Stimulated activated effector memory CD8-positive, alpha-beta T cell treated with anti-CD3 and anti-CD28 coated beads, Interleukin-12 subunit alpha, Interleukin-12 subunit beta, amount 100 ng/mL, for 72 hours (primary cell): Measurements from ENCODE around the gene ABHD16B.
"Not testable (repeated sequence)": the region's sequence is repeated elsewhere in the genome, so short reads cannot be mapped to it uniquely, and the experiment has no call there.

ENCODE experiments used
- ATAC-seq: fragments of 150-1000 bp; cut with Tn5 transposase; 2 replicates; pipeline ENCODE4 v1.10.0; 2021
- DNase-seq, 2 donors: peaks; one replicate each; pipeline ENCODE4 v3.0.0; 2021 to 2022; ENCODE audit warnings: low spot score in 2 of 2
- H3K27ac Mint-ChIP-seq: one replicate; pipeline ENCODE4 v1.8.0; 2022; ENCODE audit warnings: mild to moderate bottlenecking, mixed read lengths
- H3K36me3 Mint-ChIP-seq: one replicate; pipeline ENCODE4 v1.8.0; 2022; ENCODE audit warnings: mild to moderate bottlenecking, mixed read lengths
- H3K4me1 Mint-ChIP-seq: one replicate; pipeline ENCODE4 v1.8.0; 2022; ENCODE audit warnings: mixed read lengths
- H3K4me3 Mint-ChIP-seq: one replicate; pipeline ENCODE4 v1.8.0; 2022; ENCODE audit warnings: mild to moderate bottlenecking, mixed read lengths
- H3K9me3 Mint-ChIP-seq: one replicate; pipeline ENCODE4 v1.8.0; 2022; ENCODE audit warnings: mixed read lengths

Gene ABHD16B

DNA sequence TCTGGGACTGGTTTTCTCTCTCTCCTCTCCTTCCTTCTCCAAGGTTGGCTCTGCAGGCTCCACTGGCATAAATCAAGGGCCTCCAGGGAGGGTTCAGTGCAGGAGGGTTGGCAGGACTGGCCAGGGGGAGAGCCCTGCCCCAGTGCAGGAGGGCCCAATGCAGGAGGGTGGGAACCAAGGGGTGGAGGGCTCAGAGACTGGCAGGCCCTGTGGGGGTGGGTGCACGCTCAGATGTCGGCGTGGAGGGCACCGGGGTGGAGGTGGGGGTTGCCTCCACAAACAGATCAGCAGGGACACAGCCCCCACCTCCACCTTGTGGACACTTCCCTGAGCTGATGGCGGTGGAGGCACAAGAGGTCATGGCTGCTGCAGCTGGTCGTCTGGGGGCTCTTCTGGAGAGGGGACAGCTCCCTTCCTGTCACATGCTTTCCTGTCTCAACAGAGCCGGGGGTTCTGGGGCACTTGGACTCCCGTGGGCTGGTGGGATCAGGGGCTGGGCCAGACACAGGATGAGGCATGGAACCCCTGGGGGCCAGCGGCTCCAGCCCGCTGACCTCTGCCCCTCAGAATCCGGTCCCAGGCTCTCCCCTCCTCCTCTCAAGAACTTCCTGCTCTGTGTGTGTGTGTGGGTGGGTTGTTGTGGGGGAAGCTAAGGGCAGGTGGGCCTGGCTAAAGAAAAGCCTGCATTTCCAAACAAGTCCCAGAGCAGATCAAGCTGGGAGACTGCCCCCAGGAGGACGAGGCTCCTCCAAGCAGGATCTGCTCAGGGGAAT, 2.7 kb upstream of the ABHD16B start:
- Mint-ChIP-seq H3K36me3 (peaks cover 31% of the 10 kb centered on the region), H3K9me3 (no peaks in the 10 kb centered on the region), H3K27ac (peak overlapping the region; percentile 76), H3K4me3 (peak overlapping the region; percentile 18), H3K4me1 (peaks cover 37% of the 10 kb centered on the region)
- DNase-seq (no peak), ATAC-seq (no peak)

DNA sequence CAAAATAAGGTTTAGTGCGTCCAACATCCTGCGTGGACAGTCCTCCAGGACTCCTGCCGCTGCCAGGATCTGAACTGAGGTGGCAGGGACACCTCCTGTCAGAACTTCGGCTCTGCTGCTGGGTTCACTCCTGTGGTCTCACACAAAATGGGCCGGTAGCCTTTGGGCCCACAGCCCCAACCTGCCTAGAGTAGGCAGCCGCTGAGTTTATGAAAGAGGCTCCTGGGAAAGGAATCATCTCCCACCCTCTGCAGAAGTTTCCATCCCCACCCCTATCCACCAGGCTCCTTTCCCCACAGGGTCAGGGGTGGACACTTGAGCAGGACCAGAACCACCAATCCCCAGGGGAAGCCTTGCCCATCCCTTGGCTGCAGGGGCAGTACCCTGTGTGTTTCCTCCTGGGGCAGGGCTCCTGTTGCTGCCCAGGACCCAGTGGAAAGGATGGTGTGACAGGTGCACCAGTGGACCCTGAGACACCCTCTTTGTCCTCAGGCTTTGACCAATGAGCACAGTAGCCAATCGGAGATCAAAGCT, 2.1 kb upstream of the ABHD16B start:
- Mint-ChIP-seq H3K27ac (peak overlapping the region; percentile 76), H3K4me3 (peak overlapping the region; percentile 18), H3K36me3 (peaks cover 38% of the 10 kb centered on the region), H3K9me3 (no peaks in the 10 kb centered on the region), H3K4me1 (peaks cover 42% of the 10 kb centered on the region)
- no peak for ATAC-seq
- DNase-seq = no peak

- Mint-ChIP-seq H3K9me3 (no peaks in the 10 kb centered on the region), H3K4me1 (peaks cover 42% of the 10 kb centered on the region), H3K4me3 (no peak overlapping the region), H3K36me3 (peaks cover 47% of the 10 kb centered on the region), H3K27ac (no peak overlapping the region)
- DNase-seq (no peak), ATAC-seq (no peak)
Measured at GRCh38 chr20:63860325-63861051, 810 bp upstream of the ABHD16B start.

DNA sequence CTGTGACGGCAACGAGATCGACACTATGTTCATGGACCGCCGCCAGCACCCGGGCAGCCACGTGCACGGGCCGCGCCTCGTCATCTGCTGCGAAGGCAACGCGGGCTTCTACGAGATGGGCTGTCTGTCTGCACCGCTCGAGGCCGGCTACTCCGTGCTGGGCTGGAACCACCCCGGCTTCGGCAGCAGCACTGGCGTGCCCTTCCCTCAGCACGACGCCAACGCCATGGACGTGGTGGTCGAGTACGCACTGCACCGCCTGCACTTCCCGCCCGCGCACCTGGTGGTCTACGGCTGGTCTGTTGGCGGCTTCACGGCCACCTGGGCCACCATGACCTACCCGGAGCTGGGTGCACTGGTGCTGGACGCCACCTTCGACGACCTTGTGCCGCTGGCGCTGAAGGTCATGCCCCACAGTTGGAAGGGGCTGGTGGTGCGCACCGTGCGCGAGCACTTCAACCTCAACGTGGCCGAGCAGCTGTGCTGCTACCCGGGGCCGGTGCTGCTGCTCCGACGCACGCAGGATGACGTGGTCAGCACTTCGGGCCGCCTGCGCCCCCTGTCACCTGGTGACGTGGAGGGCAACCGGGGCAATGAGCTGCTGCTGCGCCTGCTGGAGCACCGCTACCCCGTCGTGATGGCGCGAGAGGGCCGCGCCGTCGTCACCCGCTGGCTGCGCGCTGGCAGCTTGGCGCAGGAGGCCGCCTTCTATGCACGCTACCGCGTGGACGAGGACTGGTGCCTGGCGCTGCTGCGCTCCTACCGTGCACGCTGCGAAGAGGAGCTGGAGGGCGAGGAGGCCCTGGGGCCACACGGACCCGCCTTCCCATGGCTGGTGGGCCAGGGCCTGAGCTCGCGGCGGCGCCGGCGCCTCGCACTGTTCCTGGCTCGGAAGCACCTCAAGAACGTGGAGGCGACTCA, 943 bp downstream of the ABHD16B start:
- ATAC-seq (no peak), DNase-seq (no peak)
- Mint-ChIP-seq H3K27ac (no peak overlapping the region), H3K36me3 (peaks cover 39% of the 10 kb centered on the region), H3K9me3 (no peaks in the 10 kb centered on the region), H3K4me3 (no peak overlapping the region), H3K4me1 (peaks cover 50% of the 10 kb centered on the region)

DNA sequence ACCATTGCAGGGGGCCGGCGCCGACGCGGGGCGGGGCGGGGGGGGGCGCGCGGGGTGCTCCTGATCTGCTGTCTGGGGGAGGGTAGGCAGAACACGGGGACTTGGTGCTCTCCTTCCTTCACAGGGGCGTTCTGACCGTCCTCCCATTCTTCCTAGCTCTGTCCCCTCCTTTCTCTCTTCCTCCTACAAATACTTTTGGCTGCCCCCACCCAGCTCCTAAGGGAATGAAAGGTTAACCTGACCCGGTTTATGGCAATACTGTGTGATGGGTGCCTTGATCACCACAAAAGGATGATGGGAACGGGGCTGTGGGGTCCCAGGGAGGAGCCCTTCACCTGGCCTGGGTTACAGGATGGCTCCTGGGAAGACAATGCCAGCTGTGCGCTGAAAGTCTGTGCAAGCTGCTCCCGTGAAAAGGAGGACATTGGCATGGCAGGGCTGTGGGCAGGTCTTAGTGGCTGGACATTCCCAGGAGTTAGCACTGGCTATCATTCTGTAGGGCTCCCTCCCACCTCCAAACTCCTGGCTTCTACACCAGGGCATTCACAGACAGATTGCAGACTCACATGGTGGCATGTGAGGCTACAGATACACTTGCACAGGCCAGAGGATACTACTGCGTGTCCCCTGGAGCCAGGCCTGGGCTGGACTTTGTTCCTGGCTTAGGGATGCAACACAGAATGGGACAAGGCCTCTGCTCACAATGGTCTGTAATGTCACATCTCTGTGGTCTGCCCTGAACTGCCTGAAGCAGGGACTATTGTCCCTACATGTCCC, 1.9 kb downstream of the ABHD16B start:
- H3K4me1 Mint-ChIP-seq = peaks cover 46% of the 10 kb centered on the region
- peaks cover 48% of the 10 kb centered on the region for H3K36me3 Mint-ChIP-seq
- DNase-seq (no peak), ATAC-seq (no peak)
- peak overlapping the region; percentile 79 for H3K4me3 Mint-ChIP-seq
- peak overlapping the region; percentile 93 for H3K27ac Mint-ChIP-seq
- no peaks in the 10 kb centered on the region for H3K9me3 Mint-ChIP-seq

DNA sequence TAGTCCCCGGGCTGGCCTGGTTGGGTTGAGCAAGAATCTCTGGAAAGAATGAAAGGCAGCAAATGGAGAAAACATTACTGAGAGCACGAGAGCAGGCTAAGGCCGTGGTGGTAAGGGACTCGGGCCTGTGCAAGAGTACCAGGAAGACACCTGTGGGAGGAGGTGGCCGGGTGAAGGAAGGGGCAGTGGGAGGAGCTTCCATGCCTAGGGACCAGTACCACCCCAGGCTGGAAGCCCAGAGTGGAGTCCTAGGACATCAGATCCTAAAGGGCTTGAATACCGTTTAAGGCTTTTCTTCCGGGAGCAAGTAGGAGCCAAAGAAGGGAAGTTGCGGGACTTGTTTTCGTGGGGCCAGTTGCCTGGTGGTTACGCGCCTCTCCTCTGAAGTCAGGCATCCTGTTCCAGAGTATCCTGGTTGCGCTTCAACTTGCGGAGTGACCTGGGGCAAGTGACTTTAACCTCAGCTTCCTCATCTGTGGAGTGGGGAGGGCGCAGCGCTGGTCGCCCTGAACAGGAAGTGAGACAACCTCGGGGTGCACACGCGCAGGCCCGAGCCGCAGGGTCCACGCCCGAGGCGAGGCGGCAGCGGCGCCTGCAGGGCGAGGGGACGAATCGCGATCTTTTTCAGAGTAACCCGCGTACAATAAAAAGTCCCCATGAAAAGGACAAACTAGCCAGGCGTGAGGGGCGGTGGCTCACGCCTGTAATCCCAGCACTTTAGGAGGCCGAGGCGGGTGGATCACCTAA, 2.7 kb downstream of the ABHD16B start:
- peaks cover 56% of the 10 kb centered on the region for H3K36me3 Mint-ChIP-seq
- no peaks in the 10 kb centered on the region for H3K9me3 Mint-ChIP-seq
- peak overlapping the region; percentile 79 for H3K4me3 Mint-ChIP-seq

GRCh38 chr20:63864545-63864977, 3.3 kb downstream of the ABHD16B start:
- Mint-ChIP-seq H3K27ac (peak overlapping the region; percentile 93), H3K9me3 (no peaks in the 10 kb centered on the region), H3K4me1 (peaks cover 35% of the 10 kb centered on the region), H3K36me3 (peaks cover 62% of the 10 kb centered on the region), H3K4me3 (peak overlapping the region; percentile 79)
- ATAC-seq (no peak), DNase-seq (no peak)

More for the DNA sequence above, 2.7 kb downstream of the ABHD16B start:
- peak; percentile 56 to 80 for DNase-seq
- Mint-ChIP-seq H3K4me1 (peaks cover 41% of the 10 kb centered on the region), H3K27ac (peak overlapping the region; percentile 93)
- ATAC-seq = peak; percentile 79

- ATAC-seq (peak; percentile 91), DNase-seq (peak; percentile 86 to 98)
- H3K4me1 Mint-ChIP-seq = peaks cover 34% of the 10 kb centered on the region
- H3K27ac Mint-ChIP-seq = peak within 1 kb of the TSS; percentile 93
- H3K4me3 Mint-ChIP-seq = peak within 1 kb of the TSS; percentile 79
- peaks cover 67% of the 10 kb centered on the region for H3K36me3 Mint-ChIP-seq
- H3K9me3 Mint-ChIP-seq = no peaks in the 10 kb centered on the region
Measured at GRCh38 chr20:63864978-63865640, 3.8 kb downstream of the ABHD16B start, which contains the start of gene TPD52L2. Gene TPD52L2, plus strand, starts transcription at chr20:63865270. Its CDS starts 96 bp downstream, at chr20:63865366.

DNA sequence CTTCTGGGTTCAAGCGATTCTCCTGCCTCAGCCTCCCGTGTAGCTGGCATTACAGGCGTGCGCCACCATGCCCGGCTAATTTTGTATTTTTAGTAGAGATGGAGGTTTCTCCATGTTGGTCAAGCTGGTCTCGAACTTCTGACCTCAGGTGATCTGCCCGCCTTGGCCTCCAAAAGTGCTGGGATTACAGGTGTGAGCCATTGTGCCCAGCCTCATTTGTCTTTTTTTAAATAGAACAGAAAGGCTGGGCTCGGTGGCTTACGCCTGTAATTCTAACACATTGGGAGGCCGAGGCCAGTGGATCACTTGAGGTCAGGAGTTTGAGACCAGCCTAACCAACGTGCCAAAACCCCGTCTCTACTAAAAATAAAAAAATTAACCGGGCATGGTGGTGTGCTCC, 5.7 kb downstream of the ABHD16B start:
- H3K9me3 Mint-ChIP-seq, DNase-seq, ATAC-seq, H3K27ac Mint-ChIP-seq: not testable (repeated sequence)
- H3K4me1 Mint-ChIP-seq = peaks cover 27% of the 10 kb centered on the region
- H3K36me3 Mint-ChIP-seq = peaks cover 76% of the 10 kb centered on the region
- H3K4me3 Mint-ChIP-seq = peak overlapping the region; percentile 79

GRCh38 chr20:63868264-63868663, 7.0 kb downstream of the ABHD16B start:
- ATAC-seq = no peak
- Mint-ChIP-seq H3K4me1 (peaks cover 24% of the 10 kb centered on the region), H3K36me3 (peaks cover 82% of the 10 kb centered on the region), H3K9me3 (no peaks in the 10 kb centered on the region), H3K4me3 (no peak overlapping the region), H3K27ac (peak overlapping the region; percentile 8)
- DNase-seq = no peak

- Mint-ChIP-seq H3K27ac (peak overlapping the region; percentile 89), H3K36me3 (peaks cover 97% of the 10 kb centered on the region), H3K4me1 (peaks cover 16% of the 10 kb centered on the region)
Measured at GRCh38 chr20:63873477-63873971, 12.2 kb downstream of the ABHD16B start.

DNA sequence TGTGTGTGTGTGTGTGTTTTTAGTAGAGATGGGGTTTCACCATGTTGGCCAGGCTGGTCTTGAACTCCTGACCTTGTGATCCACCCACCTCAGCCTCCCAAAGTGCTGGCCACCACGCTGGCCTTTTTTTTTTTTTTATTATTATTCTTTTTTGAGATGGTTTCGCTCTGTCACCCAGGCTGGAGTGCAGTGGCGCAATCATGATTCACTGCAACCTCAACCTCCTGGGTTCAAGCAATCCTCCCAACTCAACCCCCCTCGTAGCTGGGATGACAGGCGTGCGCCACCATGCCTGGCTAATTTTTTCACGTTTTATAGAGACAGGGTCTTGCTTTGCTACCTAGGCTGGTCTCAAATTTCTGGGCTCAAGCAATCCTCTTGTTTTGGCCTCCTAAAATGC, 12.9 kb downstream of the ABHD16B start:
- not testable (repeated sequence) for H3K9me3 Mint-ChIP-seq, H3K27ac Mint-ChIP-seq, H3K4me3 Mint-ChIP-seq, ATAC-seq, DNase-seq
- H3K4me1 Mint-ChIP-seq = peaks cover 16% of the 10 kb centered on the region
- H3K36me3 Mint-ChIP-seq = peaks cover 90% of the 10 kb centered on the region

More at GRCh38 chr20:63873477-63873971, 12.2 kb downstream of the ABHD16B start:
- DNase-seq = no peak
- Mint-ChIP-seq H3K4me3 (peak overlapping the region; percentile 50), H3K9me3 (no peaks in the 10 kb centered on the region)
- ATAC-seq = peak; percentile 98

DNA sequence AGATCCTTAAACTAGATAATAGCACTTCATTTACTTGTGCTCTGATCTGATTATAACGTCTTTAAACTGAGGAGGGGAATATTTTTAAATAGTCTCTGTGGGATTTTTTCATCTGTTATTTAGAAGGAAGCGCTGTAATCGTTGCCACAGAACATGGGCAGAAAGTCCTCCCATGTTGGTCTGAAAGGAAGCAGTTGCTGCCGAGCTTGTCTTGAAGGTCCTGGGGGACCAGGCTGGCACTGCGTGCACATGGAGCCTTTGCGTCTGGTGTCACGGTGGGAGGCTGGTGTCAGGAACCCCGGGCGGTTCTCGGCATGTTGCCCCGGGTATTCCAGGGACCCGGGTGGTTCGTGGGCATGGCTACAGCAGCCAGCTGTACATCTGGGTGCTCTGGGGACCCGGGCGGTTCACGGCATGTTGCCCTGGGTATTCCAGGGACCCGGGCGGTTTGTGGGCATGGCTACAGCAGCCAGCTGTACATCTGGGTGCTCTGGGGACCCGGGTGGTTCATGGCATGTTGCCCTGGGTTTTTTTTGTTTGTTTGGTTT, 15.3 kb downstream of the ABHD16B start:
- peaks cover 75% of the 10 kb centered on the region for H3K36me3 Mint-ChIP-seq
- peaks cover 16% of the 10 kb centered on the region for H3K4me1 Mint-ChIP-seq
- H3K9me3 Mint-ChIP-seq = no peaks in the 10 kb centered on the region
- ATAC-seq (no peak), DNase-seq (no peak)
- H3K27ac Mint-ChIP-seq = peak overlapping the region; percentile 35
- no peak overlapping the region for H3K4me3 Mint-ChIP-seq
